ENCODE measurements around the gene MED25. TPM values are rescaled to one million over a fixed set of nuclear protein-coding genes. Genes with fewer than 3 reads are reported as not detected.

MED25 gene
- polyA plus RNA-seq, 2 of the 4 experiments (the other 2 are of a cell fraction): 20.4 to 40.1 TPM

DNA sequence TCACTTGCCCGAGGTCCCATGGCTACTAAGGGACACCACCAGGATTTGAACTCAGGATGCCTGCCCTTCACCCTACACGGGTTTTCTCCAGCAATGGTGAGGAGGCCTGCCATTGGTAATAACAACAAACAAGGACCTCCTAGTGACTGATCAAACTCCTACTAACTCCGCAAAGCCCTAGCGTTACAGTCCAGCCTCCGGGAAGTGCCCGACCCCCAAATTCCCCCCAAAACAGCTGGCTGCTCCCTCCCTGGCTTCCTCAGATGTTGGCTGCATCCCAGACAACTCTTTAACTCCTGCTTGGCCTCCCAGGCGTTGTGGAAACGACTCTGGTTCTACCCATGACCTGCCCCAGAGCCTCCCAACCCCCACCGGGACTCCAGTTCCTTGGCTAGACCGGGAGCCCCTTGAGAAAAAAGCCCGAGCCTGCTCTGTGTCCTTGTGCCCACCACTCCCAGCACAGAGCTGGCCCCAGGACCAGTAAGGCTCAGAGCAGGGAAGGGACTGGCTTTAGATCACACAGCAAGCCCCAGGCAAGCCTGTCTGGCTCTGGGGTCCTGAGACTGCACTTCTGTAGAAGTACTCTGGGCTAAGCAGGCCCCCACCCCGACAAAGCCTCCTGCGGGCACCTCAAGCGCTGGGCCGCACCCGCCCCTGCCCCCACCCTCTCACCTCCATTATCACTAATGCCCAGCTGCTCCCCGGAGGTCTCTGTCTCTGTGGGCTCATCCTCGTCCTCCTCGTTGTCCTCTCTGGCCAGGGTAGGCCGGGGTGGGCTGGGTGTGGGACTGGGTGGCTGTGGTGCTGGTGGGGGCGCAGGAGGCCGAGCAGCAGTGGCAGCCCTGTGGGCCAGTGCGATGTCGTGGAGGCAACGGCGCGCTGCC is 54.4 kb downstream of the MED25 start (continued):
- TF ChIP-seq, protein P1, sequence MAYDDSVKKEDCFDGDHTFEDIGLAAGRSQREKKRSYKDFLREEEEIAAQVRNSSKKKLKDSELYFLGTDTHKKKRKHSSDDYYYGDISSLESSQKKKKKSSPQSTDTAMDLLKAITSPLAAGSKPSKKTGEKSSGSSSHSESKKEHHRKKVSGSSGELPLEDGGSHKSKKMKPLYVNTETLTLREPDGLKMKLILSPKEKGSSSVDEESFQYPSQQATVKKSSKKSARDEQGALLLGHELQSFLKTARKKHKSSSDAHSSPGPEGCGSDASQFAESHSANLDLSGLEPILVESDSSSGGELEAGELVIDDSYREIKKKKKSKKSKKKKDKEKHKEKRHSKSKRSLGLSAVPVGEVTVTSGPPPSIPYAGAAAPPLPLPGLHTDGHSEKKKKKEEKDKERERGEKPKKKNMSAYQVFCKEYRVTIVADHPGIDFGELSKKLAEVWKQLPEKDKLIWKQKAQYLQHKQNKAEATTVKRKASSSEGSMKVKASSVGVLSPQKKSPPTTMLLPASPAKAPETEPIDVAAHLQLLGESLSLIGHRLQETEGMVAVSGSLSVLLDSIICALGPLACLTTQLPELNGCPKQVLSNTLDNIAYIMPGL (CRISPR knock-in tag; IDR thresholded peaks at IDR 0.05; ENCODE audit: borderline replicate concordance): no peak
- TF ChIP-seq MAZ (IDR thresholded peaks at IDR 0.05; ENCODE audit: borderline replicate concordance, low read depth, low read length) (no peak), FOSL2 (IDR thresholded peaks at IDR 0.05) (no peak), FOSL2 (CRISPR knock-in tag; IDR thresholded peaks at IDR 0.05) (no peak), EHMT2 (IDR thresholded peaks at IDR 0.05; ENCODE audit: low read depth) (no peak), ZNF302 (CRISPR knock-in tag; IDR thresholded peaks at IDR 0.05) (no peak), KDM1A (IDR thresholded peaks at IDR 0.05; ENCODE audit: low read depth) (no peak), ZC3H11A (IDR thresholded peaks at IDR 0.05) (no peak), EP300 (IDR thresholded peaks at IDR 0.05) (no peak), RFX5 (IDR thresholded peaks at IDR 0.05) (no peak), ZSCAN20 (CRISPR knock-in tag; IDR thresholded peaks at IDR 0.05) (no peak), SMC3 (IDR thresholded peaks at IDR 0.05) (no peak), CBX2 (IDR thresholded peaks at IDR 0.05; ENCODE audit: borderline replicate concordance, low read depth) (no peak)

DNA sequence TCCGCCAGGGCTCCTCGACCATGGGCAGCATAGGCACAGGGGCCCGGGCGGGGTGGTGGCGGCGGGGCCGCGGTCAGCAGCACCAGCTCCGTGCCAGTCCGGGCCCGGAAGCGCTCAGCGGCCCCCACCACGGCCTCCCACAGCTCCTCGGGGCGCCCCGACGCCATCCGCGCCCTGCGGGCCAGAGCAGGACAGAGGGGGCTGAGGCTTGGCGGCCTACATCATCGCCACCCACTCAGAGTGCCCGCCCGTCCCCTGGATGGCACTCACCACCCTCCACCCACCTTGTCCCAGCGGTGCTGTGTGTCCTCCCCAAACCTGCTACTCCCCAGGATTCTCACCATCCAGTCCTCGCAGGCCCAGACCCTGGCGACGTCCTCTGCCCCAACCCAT is 55.0 kb downstream of the MED25 start:
- H3K9me3 ChIP-seq: no peaks in the 10 kb centered on the region
- CTCF ChIA-PET: no interaction called here
- no peak overlapping the region for H3K27ac ChIP-seq
- TF ChIP-seq RNF2 (IDR thresholded peaks at IDR 0.05; ENCODE audit: borderline replicate concordance, low read depth) (no peak), CEBPB (IDR thresholded peaks at IDR 0.05) (no peak), HOXB13 (CRISPR knock-in tag; IDR thresholded peaks at IDR 0.05; ENCODE audit: low read depth) (no peak), RARB (CRISPR knock-in tag; IDR thresholded peaks at IDR 0.05) (no peak), POLR2A (IDR thresholded peaks at IDR 0.05; ENCODE audit: low read length) (no peak), HOXA7 (CRISPR knock-in tag; IDR thresholded peaks at IDR 0.05) (no peak), JUN (IDR thresholded peaks at IDR 0.05) (no peak), EHF (CRISPR knock-in tag; IDR thresholded peaks at IDR 0.05) (no peak)
- TF ChIP-seq, protein P2, sequence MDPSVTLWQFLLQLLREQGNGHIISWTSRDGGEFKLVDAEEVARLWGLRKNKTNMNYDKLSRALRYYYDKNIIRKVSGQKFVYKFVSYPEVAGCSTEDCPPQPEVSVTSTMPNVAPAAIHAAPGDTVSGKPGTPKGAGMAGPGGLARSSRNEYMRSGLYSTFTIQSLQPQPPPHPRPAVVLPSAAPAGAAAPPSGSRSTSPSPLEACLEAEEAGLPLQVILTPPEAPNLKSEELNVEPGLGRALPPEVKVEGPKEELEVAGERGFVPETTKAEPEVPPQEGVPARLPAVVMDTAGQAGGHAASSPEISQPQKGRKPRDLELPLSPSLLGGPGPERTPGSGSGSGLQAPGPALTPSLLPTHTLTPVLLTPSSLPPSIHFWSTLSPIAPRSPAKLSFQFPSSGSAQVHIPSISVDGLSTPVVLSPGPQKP (IDR thresholded peaks at IDR 0.05; ENCODE audit: low read depth, low read length): no peak
- TF ChIP-seq, protein P3, sequence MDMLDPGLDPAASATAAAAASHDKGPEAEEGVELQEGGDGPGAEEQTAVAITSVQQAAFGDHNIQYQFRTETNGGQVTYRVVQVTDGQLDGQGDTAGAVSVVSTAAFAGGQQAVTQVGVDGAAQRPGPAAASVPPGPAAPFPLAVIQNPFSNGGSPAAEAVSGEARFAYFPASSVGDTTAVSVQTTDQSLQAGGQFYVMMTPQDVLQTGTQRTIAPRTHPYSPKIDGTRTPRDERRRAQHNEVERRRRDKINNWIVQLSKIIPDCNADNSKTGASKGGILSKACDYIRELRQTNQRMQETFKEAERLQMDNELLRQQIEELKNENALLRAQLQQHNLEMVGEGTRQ (IDR thresholded peaks at IDR 0.05): no peak
- TF ChIP-seq, protein P4, sequence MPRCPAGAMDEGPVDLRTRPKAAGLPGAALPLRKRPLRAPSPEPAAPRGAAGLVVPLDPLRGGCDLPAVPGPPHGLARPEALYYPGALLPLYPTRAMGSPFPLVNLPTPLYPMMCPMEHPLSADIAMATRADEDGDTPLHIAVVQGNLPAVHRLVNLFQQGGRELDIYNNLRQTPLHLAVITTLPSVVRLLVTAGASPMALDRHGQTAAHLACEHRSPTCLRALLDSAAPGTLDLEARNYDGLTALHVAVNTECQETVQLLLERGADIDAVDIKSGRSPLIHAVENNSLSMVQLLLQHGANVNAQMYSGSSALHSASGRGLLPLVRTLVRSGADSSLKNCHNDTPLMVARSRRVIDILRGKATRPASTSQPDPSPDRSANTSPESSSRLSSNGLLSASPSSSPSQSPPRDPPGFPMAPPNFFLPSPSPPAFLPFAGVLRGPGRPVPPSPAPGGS (IDR thresholded peaks at IDR 0.05): no peak
- no peak for FAIRE-seq
- H3K4me2 ChIP-seq: no peak overlapping the region
- DNase-seq (ENCODE audit: low read depth in 1 of 2, low spot score in 1 of 2): no peak
- peaks cover 29% of the 10 kb centered on the region for H3K4me1 ChIP-seq
- WGBS (ENCODE audit: missing lambda C conversion rate): 95% methylated on average over 29 of the region's 29 CpGs
- ATAC-seq: no peak
- POLR2A ChIA-PET: no interaction called here
- H3K4me3 ChIP-seq: no peak overlapping the region

Data from A549 (cell line).